Endodermal cell (in vitro differentiated cells): Measurements from ENCODE around the gene FABP2. TPM values are rescaled to one million over a fixed set of nuclear protein-coding genes. Genes with fewer than 3 reads are reported as not detected.

ENCODE experiments used
- DNase-seq: peaks from one replicate; pipeline ENCODE4 v3.0.0-alpha.2; 2017
- H3K27ac ChIP-seq: 2 replicates; pipeline ENCODE4 v1.5.1; 2013; ENCODE audit warnings: mild to moderate bottlenecking, low read depth, low read length, moderate library complexity
- H3K27me3 ChIP-seq: 2 replicates; pipeline ENCODE4 v1.6.1; 2013; ENCODE audit warnings: mild to moderate bottlenecking, low read length, moderate library complexity; ENCODE audit not compliant: insufficient read depth, control insufficient read depth, poor library complexity, severe bottlenecking
- H3K36me3 ChIP-seq: 2 replicates; pipeline ENCODE4 v1.7.0; 2013; ENCODE audit warnings: mild to moderate bottlenecking, low read length, moderate library complexity; ENCODE audit not compliant: control insufficient read depth, insufficient read depth
- H3K4me1 ChIP-seq: one replicate; pipeline ENCODE4 v1.7.0; 2013; ENCODE audit warnings: low read length; ENCODE audit not compliant: control insufficient read depth, insufficient read depth
- H3K4me3 ChIP-seq: 2 replicates; pipeline ENCODE4 v1.5.1; 2013; ENCODE audit warnings: mild to moderate bottlenecking, low read length, moderate library complexity
- H3K9ac ChIP-seq: 2 replicates; pipeline ENCODE4 v1.6.1; 2013; ENCODE audit warnings: mild to moderate bottlenecking, low read length, moderate library complexity; ENCODE audit not compliant: poor library complexity, severe bottlenecking; ENCODE audit errors: extremely low read depth
- H3K9me3 ChIP-seq: 2 replicates; pipeline ENCODE4 v1.6.1; 2013; ENCODE audit warnings: mild to moderate bottlenecking, low read length, moderate library complexity; ENCODE audit not compliant: control insufficient read depth
- H3K27ac Mint-ChIP-seq: 2 replicates; pipeline ENCODE4 v1.8.0; 2020; ENCODE audit warnings: mixed read lengths
- H3K27me3 Mint-ChIP-seq: 2 replicates; pipeline ENCODE4 v1.8.0; 2021; ENCODE audit warnings: mild to moderate bottlenecking, mixed read lengths; ENCODE audit not compliant: insufficient read depth
- H3K36me3 Mint-ChIP-seq: 2 replicates; pipeline ENCODE4 v1.8.0; 2020; ENCODE audit warnings: low read depth, mixed read lengths
- H3K4me1 Mint-ChIP-seq: 2 replicates; pipeline ENCODE4 v1.8.0; 2020; ENCODE audit warnings: mixed read lengths
- H3K4me3 Mint-ChIP-seq: 2 replicates; pipeline ENCODE4 v1.8.0; 2020; ENCODE audit warnings: mild to moderate bottlenecking, moderate library complexity, mixed read lengths
- H3K9me3 Mint-ChIP-seq: 2 replicates; pipeline ENCODE4 v1.8.0; 2020; ENCODE audit warnings: mild to moderate bottlenecking, mixed read lengths
- WGBS, 2 experiments: methylation state at CpG; one replicate each; pipeline versions ENCODE4 v1.1.5 to v1.1.7; 2013; ENCODE audit warnings: missing lambda C conversion rate in 2 of 2, mixed read lengths in 1 of 2; ENCODE audit not compliant: insufficient coverage in 1 of 2, insufficient read length in 1 of 2; 5-methylcytosine and 5-hydroxymethylcytosine counted together
- total RNA-seq, 2 donors: library from RNA; stranded (reverse); fragmentation: NEBNext Ultra II Directional in 1 of 2; extraction: Animal tissue kit (Norgen Biotek cat#: 25700) in 1 of 2; gene quantifications; 2 replicates in 1 of 2; 3 replicates in 1 of 2; pipeline ENCODE4 v1.2.1, GENCODE V29; 2021
- TF ChIP-seq, protein P1 (sequence below): fragments of 200-600 bp; sonication (generic); conservative IDR thresholded peaks from 2 replicates; pipeline ENCODE4 v1.5.0; 2021; ENCODE audit warnings: antibody characterized with exemption, mild to moderate bottlenecking

Gene FABP2
- total RNA-seq, 2 donors from 2014 or later = not detected

DNA sequence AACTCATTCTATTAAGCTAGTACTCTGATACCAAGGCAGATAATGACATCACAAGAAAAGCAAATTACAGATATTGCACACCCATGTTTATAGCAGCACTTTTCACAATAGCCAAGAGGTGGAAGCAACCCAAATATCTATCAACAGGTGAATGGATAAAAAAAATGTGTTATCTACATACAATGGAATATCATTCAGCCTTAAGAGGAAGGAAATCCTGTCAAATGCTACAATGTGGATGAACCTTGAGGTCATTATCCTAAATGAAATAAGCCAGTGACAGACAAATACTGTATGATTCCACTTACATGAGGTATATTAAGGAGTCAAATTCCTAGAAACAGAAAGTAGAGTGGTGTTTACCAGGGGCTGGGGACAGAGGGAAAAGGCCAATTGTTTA, 14.3 kb downstream of the FABP2 start:
- H3K9me3 Mint-ChIP-seq = no peaks in the 10 kb centered on the region
- H3K4me1 Mint-ChIP-seq = no peaks in the 10 kb centered on the region

DNA sequence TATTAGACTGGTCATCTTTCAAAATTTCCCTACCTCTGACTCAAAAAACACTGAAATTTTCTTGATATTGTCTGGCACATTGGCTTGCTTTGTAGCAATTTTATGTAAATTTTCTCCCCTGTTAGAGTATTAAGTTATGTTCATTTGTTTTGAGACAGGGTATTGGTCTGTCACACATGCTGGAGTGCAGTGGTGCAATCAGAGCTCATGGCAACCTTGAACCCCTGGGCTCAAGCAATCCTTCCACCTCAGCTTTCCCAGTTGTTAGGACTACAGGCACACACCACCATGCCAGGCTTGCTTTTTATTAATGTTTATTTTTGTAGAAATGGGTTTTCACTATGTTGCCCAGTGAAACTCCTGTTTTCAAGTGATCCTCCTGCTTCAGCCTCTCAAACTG, 17.5 kb downstream of the FABP2 start:
- DNase-seq = no peak
- peaks cover 4% of the 10 kb centered on the region for H3K27me3 Mint-ChIP-seq
- Histone ChIP-seq H3K9ac (no peak overlapping the region), H3K4me3 (no peak overlapping the region), H3K4me1 (no peaks in the 10 kb centered on the region), H3K27ac (no peak overlapping the region), H3K9me3 (no peaks in the 10 kb centered on the region), H3K27me3 (no peaks in the 10 kb centered on the region), H3K36me3 (no peaks in the 10 kb centered on the region)
- H3K27ac Mint-ChIP-seq = no peak overlapping the region
- no peaks in the 10 kb centered on the region for H3K9me3 Mint-ChIP-seq
- peaks cover 2% of the 10 kb centered on the region for H3K4me1 Mint-ChIP-seq
- no peak overlapping the region for H3K4me3 Mint-ChIP-seq
- H3K36me3 Mint-ChIP-seq = no peaks in the 10 kb centered on the region
- TF ChIP-seq, protein P1, sequence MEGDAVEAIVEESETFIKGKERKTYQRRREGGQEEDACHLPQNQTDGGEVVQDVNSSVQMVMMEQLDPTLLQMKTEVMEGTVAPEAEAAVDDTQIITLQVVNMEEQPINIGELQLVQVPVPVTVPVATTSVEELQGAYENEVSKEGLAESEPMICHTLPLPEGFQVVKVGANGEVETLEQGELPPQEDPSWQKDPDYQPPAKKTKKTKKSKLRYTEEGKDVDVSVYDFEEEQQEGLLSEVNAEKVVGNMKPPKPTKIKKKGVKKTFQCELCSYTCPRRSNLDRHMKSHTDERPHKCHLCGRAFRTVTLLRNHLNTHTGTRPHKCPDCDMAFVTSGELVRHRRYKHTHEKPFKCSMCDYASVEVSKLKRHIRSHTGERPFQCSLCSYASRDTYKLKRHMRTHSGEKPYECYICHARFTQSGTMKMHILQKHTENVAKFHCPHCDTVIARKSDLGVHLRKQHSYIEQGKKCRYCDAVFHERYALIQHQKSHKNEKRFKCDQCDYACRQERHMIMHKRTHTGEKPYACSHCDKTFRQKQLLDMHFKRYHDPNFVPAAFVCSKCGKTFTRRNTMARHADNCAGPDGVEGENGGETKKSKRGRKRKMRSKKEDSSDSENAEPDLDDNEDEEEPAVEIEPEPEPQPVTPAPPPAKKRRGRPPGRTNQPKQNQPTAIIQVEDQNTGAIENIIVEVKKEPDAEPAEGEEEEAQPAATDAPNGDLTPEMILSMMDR = no peak

More for the DNA sequence above, 14.3 kb downstream of the FABP2 start:
- no peak overlapping the region for H3K9ac ChIP-seq
- no peak overlapping the region for H3K4me3 Mint-ChIP-seq
- H3K27me3 ChIP-seq = no peaks in the 10 kb centered on the region
- no peaks in the 10 kb centered on the region for H3K36me3 Mint-ChIP-seq
- peaks cover 4% of the 10 kb centered on the region for H3K27me3 Mint-ChIP-seq
- TF ChIP-seq, protein P1 = no peak
- H3K4me1 ChIP-seq = no peaks in the 10 kb centered on the region
- H3K36me3 ChIP-seq = no peaks in the 10 kb centered on the region
- no peak for DNase-seq
- H3K4me3 ChIP-seq = no peak overlapping the region
- no peak overlapping the region for H3K27ac ChIP-seq
- H3K9me3 ChIP-seq = no peaks in the 10 kb centered on the region
- no peak overlapping the region for H3K27ac Mint-ChIP-seq

DNA sequence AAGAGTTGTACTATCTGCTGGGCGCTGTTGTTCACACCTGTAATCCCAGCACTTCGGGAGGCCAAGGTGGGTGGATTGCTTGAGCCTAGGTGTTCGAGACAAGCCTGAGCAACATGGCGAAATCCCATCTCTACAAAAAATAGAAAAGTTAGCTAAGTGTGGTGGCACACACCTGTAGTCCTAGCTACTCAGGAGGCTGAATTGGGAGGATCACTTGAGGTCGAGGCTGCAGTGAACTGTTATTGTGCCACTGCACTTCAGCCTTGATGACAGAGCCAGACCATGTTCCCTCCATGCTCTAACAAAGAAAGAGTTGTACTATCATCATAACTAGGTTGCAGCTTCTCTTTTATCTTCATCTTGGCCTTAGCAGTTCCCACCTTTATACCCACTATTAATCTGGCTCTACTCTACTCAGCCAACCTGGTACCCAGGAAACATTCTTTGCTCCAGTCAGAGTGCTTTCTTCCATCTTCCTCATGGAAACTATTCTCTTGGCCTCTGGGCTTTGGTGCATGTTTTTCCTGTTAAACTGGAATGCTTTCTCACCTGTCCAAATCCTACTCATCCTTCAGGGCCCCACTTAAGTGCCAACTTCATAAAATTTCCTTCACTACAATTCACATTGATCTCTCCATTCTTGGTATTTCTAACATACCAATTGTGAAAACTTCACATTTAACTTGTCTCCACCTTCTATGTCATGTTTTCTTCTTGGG, 18.2 kb downstream of the FABP2 start:
- Histone ChIP-seq H3K36me3 (no peaks in the 10 kb centered on the region), H3K27ac (no peak overlapping the region), H3K4me1 (no peaks in the 10 kb centered on the region), H3K4me3 (no peak overlapping the region), H3K9me3 (no peaks in the 10 kb centered on the region), H3K27me3 (no peaks in the 10 kb centered on the region), H3K9ac (no peak overlapping the region)
- TF ChIP-seq, protein P1 = no peak
- Mint-ChIP-seq H3K4me3 (no peak overlapping the region), H3K27me3 (peaks cover 4% of the 10 kb centered on the region), H3K27ac (no peak overlapping the region), H3K4me1 (peaks cover 9% of the 10 kb centered on the region), H3K36me3 (no peaks in the 10 kb centered on the region), H3K9me3 (no peaks in the 10 kb centered on the region)
- no peak for DNase-seq
- 87 to 95% methylated on average over 4 to 5 of the region's 5 CpGs for WGBS, 2 experiments
